Gastroesophageal sphincter (tissue), 4 donors: ENCODE results near the gene COQ8B. TPM values are rescaled to one million over a fixed set of nuclear protein-coding genes. Genes with fewer than 3 reads are reported as not detected.

Experiments used
- ATAC-seq: fragments of 150-250 bp; one replicate; pipeline ENCODE4 v1.9.1; 2016; ENCODE audit warnings: mild to moderate bottlenecking, moderate library complexity
- H3K27ac ChIP-seq, 4 donors: fragments of 200-600 bp; sonication (generic) in 3 of 4; 1 replicate in 3 of 4; 2 replicates in 1 of 4; pipeline ENCODE4 v1.5.1; 2016 to 2019
- H3K27me3 ChIP-seq: fragments of 200-600 bp; sonication (generic); one replicate; pipeline ENCODE4 v1.5.1; 2019
- H3K36me3 ChIP-seq, 2 donors: fragments of 200-600 bp; sonication (generic); one replicate each; pipeline ENCODE4 v1.5.1; 2019; ENCODE audit warnings: control low read depth in 1 of 2
- H3K4me1 ChIP-seq, 3 donors: fragments of 200-600 bp; sonication (generic); 1 replicate in 2 of 3; 2 replicates in 1 of 3; pipeline ENCODE4 v1.5.1; 2016 to 2019; ENCODE audit warnings: control low read depth in 2 of 3
- H3K4me3 ChIP-seq, 2 donors: fragments of 200-600 bp; sonication (generic); one replicate each; pipeline ENCODE4 v1.5.1; 2019; ENCODE audit warnings: mild to moderate bottlenecking in 1 of 2, moderate library complexity in 1 of 2
- H3K9me3 ChIP-seq, 3 donors: fragments of 200-600 bp; sonication (generic); one replicate each; pipeline ENCODE4 v1.5.1; 2017 to 2019; ENCODE audit warnings: control low read depth in 2 of 3
- EP300 ChIP-seq: sonication (generic); formaldehyde crosslinking; IDR thresholded peaks from one replicate; pipeline ENCODE4 v1.6.1; 2017; ENCODE audit warnings: antibody characterized with exemption, mild to moderate bottlenecking
- POLR2A ChIP-seq, 2 donors: fragments of 450-650 bp; IDR thresholded peaks; one replicate each; pipeline ENCODE4 v1.6.1; 2017; ENCODE audit warnings: antibody characterized with exemption in 2 of 2, mild to moderate bottlenecking in 2 of 2, moderate library complexity in 1 of 2
- POLR2AphosphoS5 ChIP-seq: sonication (generic); formaldehyde crosslinking; IDR thresholded peaks from one replicate; pipeline ENCODE4 v1.6.1; 2017; ENCODE audit warnings: antibody characterized with exemption
- WGBS, 2 donors: methylation state at CpG; one replicate each; pipeline ENCODE4 v1.1.5; 2018; ENCODE audit warnings: low coverage in 1 of 2; 5-methylcytosine and 5-hydroxymethylcytosine counted together
- total RNA-seq, 4 donors: library from RNA; depleted of rRNA; stranded (reverse); fragments of >200 nt; gene quantifications; one replicate each; pipeline ENCODE4 v1.1.0, GENCODE V29; 2016
- TF ChIP-seq, protein P1 (sequence below), 4 experiments: fragments of 200-600 bp in 2 of 4; fragments of 450-650 bp in 2 of 4; sonication (generic) in 1 of 4; IDR thresholded peaks; one replicate each; pipeline ENCODE4 v1.5.1; 2017 to 2019; ENCODE audit warnings: antibody characterized with exemption in 4 of 4, mild to moderate bottlenecking in 2 of 4, moderate library complexity in 2 of 4

COQ8B gene
- total RNA-seq, 4 donors from 2014 or later = 27.3 to 50.5 (median 44.7) TPM

DNA sequence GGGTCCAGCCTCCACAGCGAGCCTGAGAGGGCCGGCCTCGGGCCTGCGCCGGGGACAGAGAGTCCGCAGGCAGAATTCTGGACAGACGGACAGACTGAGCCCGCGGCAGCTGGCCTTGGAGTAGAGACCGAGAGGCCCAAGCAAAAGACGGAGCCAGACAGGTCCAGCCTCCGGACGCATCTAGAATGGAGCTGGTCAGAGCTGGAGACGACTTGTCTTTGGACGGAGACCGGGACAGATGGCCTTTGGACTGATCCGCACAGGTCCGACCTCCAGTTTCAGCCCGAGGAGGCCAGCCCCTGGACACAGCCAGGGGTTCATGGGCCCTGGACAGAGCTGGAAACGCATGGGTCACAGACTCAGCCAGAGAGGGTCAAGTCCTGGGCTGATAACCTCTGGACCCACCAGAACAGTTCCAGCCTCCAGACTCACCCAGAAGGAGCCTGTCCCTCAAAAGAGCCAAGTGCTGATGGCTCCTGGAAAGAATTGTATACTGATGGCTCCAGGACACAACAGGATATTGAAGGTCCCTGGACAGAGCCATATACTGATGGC lies 716 bp upstream of the COQ8B start:
- Histone ChIP-seq H3K9me3 (no peaks in the 10 kb centered on the region), H3K4me3 (peak overlapping the region; percentile 77 to 92), H3K27ac (peak overlapping the region; percentile 97 to 99 (median 98)), H3K4me1 (peaks cover 0 to 78% (median 39%) of the 10 kb centered on the region in 3 donors), H3K27me3 (no peaks in the 10 kb centered on the region), H3K36me3 (peaks cover 0 to 12% of the 10 kb centered on the region in 2 donors)
- WGBS, 2 donors = 0% methylated on average over 4 of the region's 20 CpGs; no CpG with 5 or more reads in 1 of the 2 donors
- no peak for TF ChIP-seq POLR2A (IDR thresholded peaks at IDR 0.05)
- TF ChIP-seq EP300 = no peak
- TF ChIP-seq, protein P1, sequence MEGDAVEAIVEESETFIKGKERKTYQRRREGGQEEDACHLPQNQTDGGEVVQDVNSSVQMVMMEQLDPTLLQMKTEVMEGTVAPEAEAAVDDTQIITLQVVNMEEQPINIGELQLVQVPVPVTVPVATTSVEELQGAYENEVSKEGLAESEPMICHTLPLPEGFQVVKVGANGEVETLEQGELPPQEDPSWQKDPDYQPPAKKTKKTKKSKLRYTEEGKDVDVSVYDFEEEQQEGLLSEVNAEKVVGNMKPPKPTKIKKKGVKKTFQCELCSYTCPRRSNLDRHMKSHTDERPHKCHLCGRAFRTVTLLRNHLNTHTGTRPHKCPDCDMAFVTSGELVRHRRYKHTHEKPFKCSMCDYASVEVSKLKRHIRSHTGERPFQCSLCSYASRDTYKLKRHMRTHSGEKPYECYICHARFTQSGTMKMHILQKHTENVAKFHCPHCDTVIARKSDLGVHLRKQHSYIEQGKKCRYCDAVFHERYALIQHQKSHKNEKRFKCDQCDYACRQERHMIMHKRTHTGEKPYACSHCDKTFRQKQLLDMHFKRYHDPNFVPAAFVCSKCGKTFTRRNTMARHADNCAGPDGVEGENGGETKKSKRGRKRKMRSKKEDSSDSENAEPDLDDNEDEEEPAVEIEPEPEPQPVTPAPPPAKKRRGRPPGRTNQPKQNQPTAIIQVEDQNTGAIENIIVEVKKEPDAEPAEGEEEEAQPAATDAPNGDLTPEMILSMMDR (IDR thresholded peaks at IDR 0.05) = no peak
- TF ChIP-seq POLR2AphosphoS5 = no peak
- ATAC-seq = no peak

DNA sequence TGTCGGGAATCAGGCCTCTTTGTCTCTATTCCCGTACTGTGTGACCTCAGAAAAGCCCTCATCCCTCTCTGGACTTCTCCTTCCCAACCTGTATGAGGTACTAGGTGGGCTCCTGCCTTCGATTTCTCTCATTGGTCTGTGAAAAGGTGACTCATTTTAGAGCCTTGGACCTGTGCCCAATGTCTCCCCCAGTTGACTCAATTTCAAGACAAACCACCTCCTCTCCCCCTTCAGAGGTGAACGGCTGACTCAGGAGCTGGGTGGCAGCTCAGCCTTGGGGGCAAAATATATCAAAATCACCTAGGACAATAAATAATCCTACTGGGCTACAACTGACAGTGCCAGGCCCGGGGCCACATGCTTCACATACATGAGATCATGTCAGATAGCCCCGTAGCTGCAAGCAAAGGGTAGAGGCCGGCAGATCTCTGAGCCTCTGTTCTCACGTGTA lies 630 bp downstream of the COQ8B start:
- H3K4me1 ChIP-seq = peaks cover 0 to 64% (median 27%) of the 10 kb centered on the region in 3 donors
- no peaks in the 10 kb centered on the region for H3K27me3 ChIP-seq
- TF ChIP-seq, protein P1 (IDR thresholded peaks at IDR 0.05) = no peak
- peak in 1 of 2 donors; percentile 1 for TF ChIP-seq POLR2A (IDR thresholded peaks at IDR 0.05)
- peak; percentile 10 for TF ChIP-seq POLR2AphosphoS5
- peak overlapping the region; percentile 77 to 92 for H3K4me3 ChIP-seq
- no peaks in the 10 kb centered on the region for H3K9me3 ChIP-seq
- 0 to 4% methylated on average over 3 to 8 of the region's 8 CpGs for WGBS, 2 donors
- peak overlapping the region; percentile 97 to 99 (median 98) for H3K27ac ChIP-seq
- H3K36me3 ChIP-seq = peaks cover 0 to 25% of the 10 kb centered on the region in 2 donors
- no peak for ATAC-seq

DNA sequence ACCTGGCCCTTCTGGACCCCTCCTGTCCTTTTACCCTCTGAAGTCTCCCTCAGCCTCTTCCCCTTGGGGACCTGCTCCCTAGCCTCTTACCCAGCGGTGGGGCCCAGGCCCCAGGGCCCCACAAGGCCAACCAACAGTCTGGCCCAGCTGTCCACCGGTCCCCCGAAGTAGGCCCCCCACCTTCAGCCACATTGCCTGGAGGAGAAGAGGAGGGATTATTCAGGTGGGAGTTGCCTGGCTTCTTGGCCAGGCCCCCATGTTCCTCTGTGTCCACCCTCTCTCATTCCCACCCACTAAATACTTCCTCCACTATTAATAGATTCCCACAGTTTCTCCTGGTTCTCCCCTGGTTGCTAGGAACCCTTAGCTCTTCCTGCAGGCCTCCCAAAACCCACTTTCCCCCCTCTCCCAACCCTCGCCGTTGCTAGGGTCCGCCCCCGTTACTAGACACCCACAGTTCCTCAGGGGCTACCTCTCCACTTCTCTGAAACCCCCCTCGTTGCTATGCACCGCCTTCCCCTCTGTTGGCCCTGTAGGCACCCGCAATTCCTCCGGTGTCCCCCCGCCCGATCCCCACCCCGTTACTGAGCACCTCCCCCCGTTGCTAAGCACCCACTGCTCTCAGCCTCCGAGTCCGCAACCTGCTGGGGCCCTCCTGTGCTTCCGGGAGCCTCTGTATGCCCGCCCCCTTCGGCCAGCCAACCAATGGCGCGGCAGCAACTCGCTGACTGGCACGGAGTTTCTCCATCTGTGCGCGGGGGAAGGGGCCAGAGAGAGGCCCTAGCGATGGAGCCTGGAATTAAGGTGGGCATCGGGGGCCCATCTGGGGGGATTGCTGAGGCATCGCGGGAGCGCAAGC lies 2.0 kb downstream of the COQ8B start:
- peaks cover 0 to 39% of the 10 kb centered on the region in 2 donors for H3K36me3 ChIP-seq
- peak overlapping the region; percentile 47 to 99 (median 98) for H3K27ac ChIP-seq
- whole genome bisulfite sequencing, 2 donors = 4 to 6% methylated on average over 6 to 11 of the region's 31 CpGs
- peak; percentile 72 for ATAC-seq
- peaks cover 0 to 50% (median 20%) of the 10 kb centered on the region in 3 donors for H3K4me1 ChIP-seq
- H3K9me3 ChIP-seq = no peaks in the 10 kb centered on the region
- H3K27me3 ChIP-seq = no peaks in the 10 kb centered on the region
- H3K4me3 ChIP-seq = peak overlapping the region; percentile 43 to 92
- TF ChIP-seq POLR2AphosphoS5 (no peak), EP300 (no peak), POLR2A (IDR thresholded peaks at IDR 0.05) (no peak)
- TF ChIP-seq, protein P1 (IDR thresholded peaks at IDR 0.05) = no peak

DNA sequence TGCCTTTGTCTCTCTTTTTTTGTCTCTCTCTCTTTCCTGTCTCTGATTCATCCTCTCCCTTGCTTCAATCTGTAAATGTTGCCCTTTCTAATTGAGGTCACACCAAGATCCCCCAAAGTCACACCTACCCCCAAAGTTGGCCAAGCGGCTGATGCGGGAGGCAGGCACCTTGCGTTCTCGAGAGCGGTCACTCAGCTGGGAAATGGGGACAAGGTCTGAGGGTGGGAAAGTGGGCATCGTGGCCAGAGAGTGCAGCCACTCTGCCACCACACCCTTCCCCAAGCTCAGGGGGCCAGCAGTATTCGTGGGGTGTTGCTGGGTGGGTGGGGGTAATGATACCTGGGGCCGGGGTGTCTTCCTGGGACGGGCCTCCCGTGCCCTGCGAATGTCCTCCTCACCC lies 2.7 kb downstream of the COQ8B start:
- no peaks in the 10 kb centered on the region for H3K27me3 ChIP-seq
- H3K4me1 ChIP-seq = peaks cover 0 to 43% (median 16%) of the 10 kb centered on the region in 3 donors
- H3K36me3 ChIP-seq = peaks cover 0 to 46% of the 10 kb centered on the region in 2 donors
- WGBS, 2 donors = 68 to 100% methylated on average over 2 to 6 of the region's 11 CpGs
- TF ChIP-seq POLR2AphosphoS5 = no peak
- no peaks in the 10 kb centered on the region for H3K9me3 ChIP-seq
- H3K27ac ChIP-seq = peak overlapping the region; percentile 47 to 99 (median 98)
- no peak for ATAC-seq
- peak overlapping the region in 1 of 2 donors; percentile 92 for H3K4me3 ChIP-seq

DNA sequence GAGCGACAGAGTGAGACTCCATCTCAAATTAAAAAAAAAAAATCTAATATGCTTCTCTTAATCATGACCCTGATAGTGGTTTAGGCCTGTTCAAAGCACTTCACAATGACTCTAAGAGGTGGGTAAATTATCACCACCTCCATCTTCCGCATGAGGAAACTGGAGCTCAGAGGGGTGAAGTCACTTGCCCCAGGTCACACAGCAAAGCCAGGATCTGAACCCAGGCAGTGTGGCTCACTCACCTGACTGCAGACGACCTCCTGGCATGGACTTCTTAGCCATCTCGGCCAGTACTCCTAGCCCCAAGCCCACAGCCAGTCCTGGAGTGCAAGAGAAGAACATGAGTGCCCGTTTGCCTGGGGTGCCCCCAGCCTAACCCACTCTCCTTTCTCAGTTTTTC lies 6.9 kb downstream of the COQ8B start:
- ATAC-seq = no peak
- Histone ChIP-seq H3K4me3 (no peak overlapping the region), H3K4me1 (peaks cover 0 to 17% (median 7%) of the 10 kb centered on the region in 3 donors), H3K27ac (no peak overlapping the region), H3K9me3 (no peaks in the 10 kb centered on the region), H3K27me3 (no peaks in the 10 kb centered on the region), H3K36me3 (peaks cover 0 to 87% of the 10 kb centered on the region in 2 donors)
- TF ChIP-seq POLR2A (IDR thresholded peaks at IDR 0.05) = no peak
- TF ChIP-seq, protein P1 (IDR thresholded peaks at IDR 0.05) = no peak
- no peak for TF ChIP-seq POLR2AphosphoS5
- no peak for TF ChIP-seq EP300
- WGBS, 2 donors = 90 to 96% methylated on average over 2 to 4 of the region's 5 CpGs
